ENCODE data around the gene TTC33. TPM values are rescaled to one million over a fixed set of nuclear protein-coding genes. Genes with fewer than 3 reads are reported as not detected.
A peak's percentile ranks its signal among the peaks of the same experiment; 100 is the strongest.

The TTC33 gene
- total and polyA plus RNA-seq, 10 donors: 4.3 to 17.9 (median 13.7) TPM

GRCh38 chr5:40575411-40575810, 180.3 kb downstream of the TTC33 start:
- no peak overlapping the region for H3K27ac ChIP-seq
- H3K27me3 ChIP-seq (replicated peaks in 1 of 7): no peaks in the 10 kb centered on the region
- 61 to 95% (median 90%) methylated on average over 1 of the region's 1 CpG for WGBS, 5 donors
- no peak overlapping the region for H3K4me3 ChIP-seq
- H3K9me3 ChIP-seq: no peaks in the 10 kb centered on the region
- TF ChIP-seq, protein P1, sequence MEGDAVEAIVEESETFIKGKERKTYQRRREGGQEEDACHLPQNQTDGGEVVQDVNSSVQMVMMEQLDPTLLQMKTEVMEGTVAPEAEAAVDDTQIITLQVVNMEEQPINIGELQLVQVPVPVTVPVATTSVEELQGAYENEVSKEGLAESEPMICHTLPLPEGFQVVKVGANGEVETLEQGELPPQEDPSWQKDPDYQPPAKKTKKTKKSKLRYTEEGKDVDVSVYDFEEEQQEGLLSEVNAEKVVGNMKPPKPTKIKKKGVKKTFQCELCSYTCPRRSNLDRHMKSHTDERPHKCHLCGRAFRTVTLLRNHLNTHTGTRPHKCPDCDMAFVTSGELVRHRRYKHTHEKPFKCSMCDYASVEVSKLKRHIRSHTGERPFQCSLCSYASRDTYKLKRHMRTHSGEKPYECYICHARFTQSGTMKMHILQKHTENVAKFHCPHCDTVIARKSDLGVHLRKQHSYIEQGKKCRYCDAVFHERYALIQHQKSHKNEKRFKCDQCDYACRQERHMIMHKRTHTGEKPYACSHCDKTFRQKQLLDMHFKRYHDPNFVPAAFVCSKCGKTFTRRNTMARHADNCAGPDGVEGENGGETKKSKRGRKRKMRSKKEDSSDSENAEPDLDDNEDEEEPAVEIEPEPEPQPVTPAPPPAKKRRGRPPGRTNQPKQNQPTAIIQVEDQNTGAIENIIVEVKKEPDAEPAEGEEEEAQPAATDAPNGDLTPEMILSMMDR (IDR thresholded peaks at IDR 0.05 in 8 of 11, conservative IDR thresholded peaks at IDR 0.05 in 3 of 11): no peak
- TF ChIP-seq POLR2A (IDR thresholded peaks at IDR 0.05) (no peak), POLR2AphosphoS5 (IDR thresholded peaks at IDR 0.05) (no peak)
- DNase-seq: no peak
- peaks cover 3 to 34% (median 18%) of the 10 kb centered on the region in 6 donors for H3K4me1 ChIP-seq
- intact Hi-C loops (cut with DNase I; ENCODE audit: low total_unique reads): no loop called here
- no peaks in the 10 kb centered on the region for H3K36me3 ChIP-seq

GRCh38 chr5:40572937-40573336, 182.8 kb downstream of the TTC33 start:
- 67 to 78% (median 68%) methylated on average over 2 of the region's 2 CpGs for WGBS, 5 donors
- intact Hi-C loops (cut with DNase I; ENCODE audit: low total_unique reads): no loop called here
- no peaks in the 10 kb centered on the region for H3K36me3 ChIP-seq
- DNase-seq: no peak
- no peaks in the 10 kb centered on the region for H3K9me3 ChIP-seq
- H3K27ac ChIP-seq: no peak overlapping the region
- TF ChIP-seq POLR2AphosphoS5 (IDR thresholded peaks at IDR 0.05) (no peak), POLR2A (IDR thresholded peaks at IDR 0.05) (no peak)
- TF ChIP-seq, protein P1 (IDR thresholded peaks at IDR 0.05 in 8 of 11, conservative IDR thresholded peaks at IDR 0.05 in 3 of 11): no peak
- H3K4me3 ChIP-seq: no peak overlapping the region
- peaks cover 11 to 34% (median 23%) of the 10 kb centered on the region in 6 donors for H3K4me1 ChIP-seq
- H3K27me3 ChIP-seq (replicated peaks in 1 of 7): no peaks in the 10 kb centered on the region

GRCh38 chr5:40572391-40572790, 183.4 kb downstream of the TTC33 start:
- intact Hi-C loops (cut with DNase I; ENCODE audit: low total_unique reads): no loop called here
- TF ChIP-seq, protein P1 (IDR thresholded peaks at IDR 0.05 in 8 of 11, conservative IDR thresholded peaks at IDR 0.05 in 3 of 11): no peak
- Histone ChIP-seq H3K4me1 (peaks cover 11 to 34% (median 23%) of the 10 kb centered on the region in 6 donors), H3K27me3 (replicated peaks in 1 of 7) (no peaks in the 10 kb centered on the region), H3K9me3 (no peaks in the 10 kb centered on the region), H3K36me3 (no peaks in the 10 kb centered on the region), H3K27ac (peak overlapping the region in 1 of 8 donors; percentile 10), H3K4me3 (no peak overlapping the region)
- 82 to 93% (median 87%) methylated on average over 6 of the region's 6 CpGs for WGBS, 5 donors
- no peak for DNase-seq

DNA sequence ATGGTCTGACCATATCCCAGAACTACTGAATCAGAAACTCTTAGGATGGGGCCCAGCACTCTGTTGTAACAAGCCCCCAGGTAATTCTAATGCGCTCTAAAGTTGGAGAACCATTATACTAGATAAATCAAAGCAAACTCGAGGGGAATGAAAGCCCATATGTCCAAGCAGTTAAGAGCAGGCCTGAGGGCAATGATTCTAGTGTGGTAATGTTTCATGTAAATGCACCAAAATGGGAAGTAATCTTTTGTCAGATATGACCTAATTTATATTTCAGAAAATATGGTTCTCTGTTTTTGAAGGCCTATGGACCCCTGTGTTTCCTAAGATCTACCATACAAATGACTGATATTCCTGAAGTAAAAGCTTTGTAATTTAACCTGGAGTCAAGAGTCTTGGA, 184.0 kb downstream of the TTC33 start:
- Histone ChIP-seq H3K27ac (peak overlapping the region in 2 of 8 donors; percentile 3 to 10), H3K36me3 (no peaks in the 10 kb centered on the region), H3K4me3 (no peak overlapping the region), H3K27me3 (replicated peaks in 1 of 7) (no peaks in the 10 kb centered on the region), H3K4me1 (peaks cover 11 to 34% (median 23%) of the 10 kb centered on the region in 6 donors), H3K9me3 (no peaks in the 10 kb centered on the region)
- WGBS, 5 donors: 78 to 86% (median 81%) methylated on average over 2 of the region's 2 CpGs
- TF ChIP-seq POLR2AphosphoS5 (IDR thresholded peaks at IDR 0.05): no peak
- TF ChIP-seq, protein P1 (IDR thresholded peaks at IDR 0.05 in 8 of 11, conservative IDR thresholded peaks at IDR 0.05 in 3 of 11): no peak
- no peak for TF ChIP-seq POLR2A (IDR thresholded peaks at IDR 0.05)
- intact Hi-C loops (cut with DNase I; ENCODE audit: low total_unique reads): no loop called here
- DNase-seq: no peak

All from spleen (tissue), 11 donors.